ENCODE measurements around the gene NT5C2.

DNA sequence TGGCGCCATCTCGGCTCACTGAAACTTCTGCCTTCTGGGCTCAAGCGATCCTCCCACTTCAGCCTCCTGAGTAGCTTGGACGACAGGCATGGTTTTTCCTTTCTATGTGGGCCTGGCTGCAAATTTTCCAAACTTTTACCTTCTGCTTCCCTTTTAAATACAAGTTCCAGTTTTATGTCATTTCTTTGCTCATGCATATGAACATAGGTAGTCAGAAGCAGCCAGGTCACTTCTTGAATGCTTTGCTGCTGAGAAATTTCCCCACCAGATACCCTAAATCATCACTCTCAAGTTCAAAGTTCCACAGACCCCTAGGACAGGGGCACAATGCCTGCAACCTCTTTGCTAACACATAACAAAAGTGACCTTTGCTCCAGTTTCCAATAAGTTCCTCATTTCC, 31.1 kb upstream of the NT5C2 start:
- TF ChIP-seq, protein P1, sequence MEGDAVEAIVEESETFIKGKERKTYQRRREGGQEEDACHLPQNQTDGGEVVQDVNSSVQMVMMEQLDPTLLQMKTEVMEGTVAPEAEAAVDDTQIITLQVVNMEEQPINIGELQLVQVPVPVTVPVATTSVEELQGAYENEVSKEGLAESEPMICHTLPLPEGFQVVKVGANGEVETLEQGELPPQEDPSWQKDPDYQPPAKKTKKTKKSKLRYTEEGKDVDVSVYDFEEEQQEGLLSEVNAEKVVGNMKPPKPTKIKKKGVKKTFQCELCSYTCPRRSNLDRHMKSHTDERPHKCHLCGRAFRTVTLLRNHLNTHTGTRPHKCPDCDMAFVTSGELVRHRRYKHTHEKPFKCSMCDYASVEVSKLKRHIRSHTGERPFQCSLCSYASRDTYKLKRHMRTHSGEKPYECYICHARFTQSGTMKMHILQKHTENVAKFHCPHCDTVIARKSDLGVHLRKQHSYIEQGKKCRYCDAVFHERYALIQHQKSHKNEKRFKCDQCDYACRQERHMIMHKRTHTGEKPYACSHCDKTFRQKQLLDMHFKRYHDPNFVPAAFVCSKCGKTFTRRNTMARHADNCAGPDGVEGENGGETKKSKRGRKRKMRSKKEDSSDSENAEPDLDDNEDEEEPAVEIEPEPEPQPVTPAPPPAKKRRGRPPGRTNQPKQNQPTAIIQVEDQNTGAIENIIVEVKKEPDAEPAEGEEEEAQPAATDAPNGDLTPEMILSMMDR (IDR thresholded peaks at IDR 0.05; ENCODE audit: insufficient read depth, low read depth, low read length): no peak
- no peak for TF ChIP-seq EZH2 (IDR thresholded peaks at IDR 0.05; ENCODE audit: insufficient read depth, low read length)
